NCI-H2081 (cell line): ENCODE data around the gene LTB.
"Not testable (repeated sequence)": the region's sequence is repeated elsewhere in the genome, so short reads cannot be mapped to it uniquely, and the experiment has no call there.

Source experiments
- DNase-seq, 2 experiments: peaks; one replicate each; lab custom pipeline; 2025; lab: John Stamatoyannopoulos, UW

LTB gene

DNA sequence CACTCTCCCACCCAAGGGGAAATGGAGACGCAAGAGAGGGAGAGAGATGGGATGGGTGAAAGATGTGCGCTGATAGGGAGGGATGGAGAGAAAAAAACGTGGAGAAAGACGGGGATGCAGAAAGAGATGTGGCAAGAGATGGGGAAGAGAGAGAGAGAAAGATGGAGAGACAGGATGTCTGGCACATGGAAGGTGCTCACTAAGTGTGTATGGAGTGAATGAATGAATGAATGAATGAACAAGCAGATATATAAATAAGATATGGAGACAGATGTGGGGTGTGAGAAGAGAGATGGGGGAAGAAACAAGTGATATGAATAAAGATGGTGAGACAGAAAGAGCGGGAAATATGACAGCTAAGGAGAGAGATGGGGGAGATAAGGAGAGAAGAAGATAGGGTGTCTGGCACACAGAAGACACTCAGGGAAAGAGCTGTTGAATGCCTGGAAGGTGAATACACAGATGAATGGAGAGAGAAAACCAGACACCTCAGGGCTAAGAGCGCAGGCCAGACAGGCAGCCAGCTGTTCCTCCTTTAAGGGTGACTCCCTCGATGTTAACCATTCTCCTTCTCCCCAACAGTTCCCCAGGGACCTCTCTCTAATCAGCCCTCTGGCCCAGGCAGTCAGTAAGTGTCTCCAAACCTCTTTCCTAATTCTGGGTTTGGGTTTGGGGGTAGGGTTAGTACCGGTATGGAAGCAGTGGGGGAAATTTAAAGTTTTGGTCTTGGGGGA, 6.1 kb downstream of the LTB start:
- no peak for DNase-seq

DNA sequence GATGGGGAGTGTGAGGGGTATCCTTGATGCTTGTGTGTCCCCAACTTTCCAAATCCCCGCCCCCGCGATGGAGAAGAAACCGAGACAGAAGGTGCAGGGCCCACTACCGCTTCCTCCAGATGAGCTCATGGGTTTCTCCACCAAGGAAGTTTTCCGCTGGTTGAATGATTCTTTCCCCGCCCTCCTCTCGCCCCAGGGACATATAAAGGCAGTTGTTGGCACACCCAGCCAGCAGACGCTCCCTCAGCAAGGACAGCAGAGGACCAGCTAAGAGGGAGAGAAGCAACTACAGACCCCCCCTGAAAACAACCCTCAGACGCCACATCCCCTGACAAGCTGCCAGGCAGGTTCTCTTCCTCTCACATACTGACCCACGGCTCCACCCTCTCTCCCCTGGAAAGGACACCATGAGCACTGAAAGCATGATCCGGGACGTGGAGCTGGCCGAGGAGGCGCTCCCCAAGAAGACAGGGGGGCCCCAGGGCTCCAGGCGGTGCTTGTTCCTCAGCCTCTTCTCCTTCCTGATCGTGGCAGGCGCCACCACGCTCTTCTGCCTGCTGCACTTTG, 6.8 kb downstream of the LTB start, which contains the start of gene TNF:
TNF (plus strand) TSS at position 231 of the 567 bp plus-strand sequence; CDS start at position 408, 177 bp downstream.
- no peak for DNase-seq

- DNase-seq = no peak
Measured at GRCh38 chr6:31574106-31575061, 7.8 kb downstream of the LTB start.

- no peak for DNase-seq
Measured at GRCh38 chr6:31573239-31574105, 8.8 kb downstream of the LTB start.

GRCh38 chr6:31572041-31572911, 9.9 kb downstream of the LTB start, which contains the start of gene LTA:
TSS of gene LTA (plus strand) at chr6:31572289. CDS start at chr6:31572743, 454 bp downstream.
- no peak for DNase-seq

DNA sequence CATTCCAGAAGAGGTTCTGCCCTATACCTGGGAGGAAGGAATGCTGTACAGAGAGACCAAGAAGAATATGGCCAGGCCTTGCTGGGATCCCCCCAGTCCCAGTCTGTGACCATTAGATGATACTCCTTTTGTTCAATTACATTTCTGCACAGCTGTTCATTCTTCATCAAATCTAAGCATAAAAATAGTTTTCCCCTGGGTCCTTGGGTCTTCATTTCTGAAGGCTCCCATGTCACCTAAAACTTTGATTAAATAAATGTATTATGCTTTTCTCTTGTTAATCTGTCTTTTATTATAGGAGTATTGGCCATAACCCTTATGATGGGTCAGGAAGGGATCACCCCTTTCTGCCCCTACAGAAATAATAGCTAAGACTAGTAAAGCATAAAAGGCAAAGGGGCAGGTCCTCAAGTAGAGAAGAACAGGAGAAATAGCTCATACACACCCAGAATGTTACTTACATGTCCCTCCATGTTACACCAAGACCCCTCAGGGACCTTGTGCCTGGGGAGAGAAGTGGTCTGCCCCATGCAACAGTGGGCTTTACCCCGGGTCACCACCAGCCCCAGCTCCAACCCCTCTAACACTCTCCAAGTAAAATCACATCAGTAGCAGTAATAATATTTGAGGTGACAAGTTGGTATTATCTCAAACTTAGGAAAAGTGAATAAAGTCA, 12.2 kb downstream of the LTB start:
- no peak for DNase-seq

- DNase-seq = no peak
Measured at GRCh38 chr6:31568537-31568961, 13.7 kb downstream of the LTB start.

GRCh38 chr6:31567531-31568370, 14.5 kb downstream of the LTB start:
- no peak for DNase-seq

- no peak for DNase-seq
Measured at GRCh38 chr6:31560697-31561058, 21.5 kb downstream of the LTB start.

DNA sequence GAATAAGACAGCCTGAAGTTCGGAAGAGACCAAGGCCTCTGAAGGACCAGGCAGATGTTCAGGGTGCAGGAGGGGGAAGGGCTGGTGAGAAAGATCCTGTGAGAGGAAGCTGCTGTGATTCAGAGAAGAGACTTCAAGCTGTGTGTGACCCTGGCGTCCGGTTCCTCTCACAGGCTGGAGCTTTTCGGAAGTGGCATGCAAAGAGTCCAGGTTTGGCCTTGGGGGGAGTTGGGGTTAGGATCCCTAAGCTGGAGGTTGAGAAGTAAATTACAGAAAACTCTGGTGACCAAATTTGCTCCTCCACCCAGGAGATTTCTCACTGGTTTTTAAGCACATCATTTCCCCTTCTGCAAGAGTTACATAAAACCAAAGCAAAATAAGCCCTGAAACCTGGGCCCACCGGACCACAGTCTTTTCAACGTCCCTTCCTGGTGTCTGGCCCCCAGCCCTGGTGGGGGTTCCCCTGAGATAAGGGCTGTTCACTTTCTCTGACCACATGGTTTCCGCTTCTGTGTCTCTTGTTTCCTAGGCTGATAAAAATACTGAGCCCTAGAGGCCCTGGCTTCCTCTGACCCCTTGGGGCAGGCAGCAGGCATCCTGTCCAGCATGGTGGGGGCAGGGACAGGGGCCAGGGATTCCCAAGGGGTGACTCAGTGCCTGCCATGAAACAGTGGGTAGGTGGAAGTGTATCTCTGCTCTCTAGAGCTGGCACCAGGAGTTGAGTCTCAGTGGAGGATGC, 22.1 kb downstream of the LTB start:
- DNase-seq = no peak

DNA sequence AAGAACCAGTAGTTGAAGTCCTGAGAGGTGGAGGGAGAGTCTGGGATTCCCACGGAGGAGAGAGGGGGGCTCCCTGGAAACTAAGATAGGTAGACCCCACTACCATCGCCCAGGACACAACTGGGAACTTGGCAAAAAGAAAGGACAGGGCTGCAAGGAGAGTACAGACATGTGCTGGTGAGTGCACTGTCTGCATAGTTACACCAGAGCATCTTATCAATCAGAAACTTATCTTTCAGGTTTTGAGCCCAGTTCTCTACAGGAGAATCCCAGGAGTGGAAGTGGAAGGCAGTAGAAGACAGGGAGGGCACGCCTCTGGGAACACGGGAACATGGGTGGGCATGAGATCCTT, 22.6 kb downstream of the LTB start:
- DNase-seq = no peak

GRCh38 chr6:31558631-31559500, 23.4 kb downstream of the LTB start:
- no peak for DNase-seq

DNA sequence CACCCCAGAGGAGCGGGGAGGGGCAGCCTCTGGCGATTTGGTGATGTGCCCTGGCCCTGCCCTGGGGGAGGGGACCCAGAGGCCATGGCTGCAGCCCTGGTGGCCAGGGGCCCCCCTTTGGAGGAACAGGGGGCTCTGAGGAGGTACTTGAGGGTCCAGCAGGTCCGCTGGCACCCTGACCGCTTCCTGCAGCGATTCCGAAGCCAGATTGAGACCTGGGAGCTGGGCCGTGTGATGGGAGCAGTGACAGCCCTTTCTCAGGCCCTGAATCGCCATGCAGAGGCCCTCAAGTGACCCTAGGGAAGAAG, 24.0 kb downstream of the LTB start:
- DNase-seq = no peak

GRCh38 chr6:31557443-31558317, 24.5 kb downstream of the LTB start:
- DNase-seq = no peak

DNA sequence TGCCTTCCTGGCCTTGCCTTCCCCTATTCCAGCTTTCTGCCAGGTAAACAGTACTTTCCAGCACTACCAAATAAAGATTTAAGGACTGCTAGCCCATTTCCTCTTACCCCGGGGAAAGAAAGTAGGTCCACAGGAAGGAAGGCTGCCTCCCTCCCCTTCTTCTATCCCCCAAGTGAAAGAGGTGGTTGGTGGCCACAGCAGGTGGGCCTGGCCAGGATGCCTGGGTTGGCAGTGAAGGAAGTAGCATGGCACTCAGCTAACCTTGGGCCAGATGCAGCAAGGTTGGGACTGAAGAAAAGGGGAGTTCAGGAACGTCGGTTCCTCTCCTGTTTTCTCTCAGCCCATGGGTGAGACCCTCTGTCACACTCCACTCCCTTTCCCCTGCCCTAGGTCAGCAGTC, 25.9 kb downstream of the LTB start:
- no peak for DNase-seq

DNA sequence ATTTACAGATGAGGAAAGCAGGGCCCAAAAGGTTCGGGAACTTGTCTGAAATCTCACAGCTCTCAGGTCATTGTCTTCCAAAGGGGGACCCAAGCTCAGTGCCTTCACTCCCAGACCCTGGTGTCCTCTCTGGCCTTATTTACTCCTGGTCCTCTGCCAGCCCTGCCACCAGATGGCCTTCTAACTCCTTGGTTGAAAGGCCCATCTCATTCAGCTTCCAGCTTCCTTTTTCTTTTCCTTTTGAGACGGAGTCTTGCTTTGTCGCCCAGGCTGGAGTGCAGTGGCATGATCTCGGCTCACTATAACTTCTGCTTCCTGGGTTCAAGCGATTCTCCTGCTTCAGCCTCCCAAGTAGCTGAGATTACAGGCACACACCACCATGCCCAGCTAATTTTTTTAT, 30.9 kb downstream of the LTB start:
- DNase-seq = not testable (repeated sequence)

GRCh38 chr6:31548544-31548873, 33.7 kb downstream of the LTB start:
- DNase-seq = no peak
